HG02763 (cell line): ENCODE measurements around the gene NYAP1.
"Not testable (repeated sequence)": the region's sequence is repeated elsewhere in the genome, so short reads cannot be mapped to it uniquely, and the experiment has no call there.

ENCODE experiments used
- ATAC-seq: cut with Tn5 transposase; IDR thresholded peaks from one replicate; pipeline ENCODE4 v1.9.1; 2021; ENCODE audit warnings: mild to moderate bottlenecking, moderate library complexity; ENCODE audit not compliant: unreplicated experiment

The NYAP1 gene

DNA sequence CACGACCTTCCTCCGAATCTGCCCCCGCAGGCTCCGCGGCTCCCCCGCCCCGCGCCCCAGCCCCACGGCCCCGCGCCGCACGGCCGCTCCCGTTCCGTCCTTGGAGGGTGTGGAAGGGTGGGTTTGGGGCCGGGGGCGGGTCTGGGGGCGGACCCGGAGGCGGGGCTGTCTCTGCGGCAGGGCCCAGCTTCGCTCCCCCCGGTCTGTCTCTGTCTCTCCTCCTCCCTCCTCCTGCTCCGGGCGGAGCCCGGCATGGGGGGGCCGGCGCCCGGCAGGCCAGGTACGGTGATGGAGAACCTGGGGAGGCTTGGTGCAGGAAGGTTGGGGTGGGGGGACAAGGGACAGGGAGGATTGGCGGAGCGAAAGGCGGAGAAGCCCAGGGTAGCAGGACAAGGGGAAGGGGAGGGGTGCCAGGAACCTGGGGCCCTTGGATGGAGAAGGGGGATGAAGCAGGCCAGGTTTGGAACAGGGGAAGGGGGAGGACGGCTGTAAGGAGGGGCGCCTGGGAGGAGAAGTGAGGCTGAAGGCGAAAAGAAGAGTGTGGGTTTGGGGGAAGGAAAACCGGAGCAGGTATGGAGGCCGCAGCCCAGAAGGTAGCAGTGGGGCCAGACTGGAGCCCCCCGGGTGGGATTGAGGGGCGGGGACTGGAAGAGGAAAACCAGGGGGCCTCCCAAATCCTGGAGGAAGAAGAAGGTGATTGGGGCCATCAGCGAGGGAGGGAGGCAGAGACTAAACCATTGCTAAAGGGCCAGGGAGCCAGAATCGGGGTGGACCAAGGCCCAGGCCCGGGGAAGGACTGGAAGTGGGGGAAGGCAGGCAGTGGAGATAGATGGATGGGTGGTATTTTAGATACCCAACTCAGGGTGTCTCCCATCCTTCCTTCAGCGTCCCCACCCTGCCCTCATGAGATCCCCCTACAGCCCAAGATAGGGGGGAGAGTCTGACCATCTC is at the start of gene NYAP1:
TSS of gene NYAP1 (plus strand) at position 206 of the 951 bp plus-strand sequence. CDS start 1,385 bp downstream, outside the sequence.
- ATAC-seq: peak; percentile 23

DNA sequence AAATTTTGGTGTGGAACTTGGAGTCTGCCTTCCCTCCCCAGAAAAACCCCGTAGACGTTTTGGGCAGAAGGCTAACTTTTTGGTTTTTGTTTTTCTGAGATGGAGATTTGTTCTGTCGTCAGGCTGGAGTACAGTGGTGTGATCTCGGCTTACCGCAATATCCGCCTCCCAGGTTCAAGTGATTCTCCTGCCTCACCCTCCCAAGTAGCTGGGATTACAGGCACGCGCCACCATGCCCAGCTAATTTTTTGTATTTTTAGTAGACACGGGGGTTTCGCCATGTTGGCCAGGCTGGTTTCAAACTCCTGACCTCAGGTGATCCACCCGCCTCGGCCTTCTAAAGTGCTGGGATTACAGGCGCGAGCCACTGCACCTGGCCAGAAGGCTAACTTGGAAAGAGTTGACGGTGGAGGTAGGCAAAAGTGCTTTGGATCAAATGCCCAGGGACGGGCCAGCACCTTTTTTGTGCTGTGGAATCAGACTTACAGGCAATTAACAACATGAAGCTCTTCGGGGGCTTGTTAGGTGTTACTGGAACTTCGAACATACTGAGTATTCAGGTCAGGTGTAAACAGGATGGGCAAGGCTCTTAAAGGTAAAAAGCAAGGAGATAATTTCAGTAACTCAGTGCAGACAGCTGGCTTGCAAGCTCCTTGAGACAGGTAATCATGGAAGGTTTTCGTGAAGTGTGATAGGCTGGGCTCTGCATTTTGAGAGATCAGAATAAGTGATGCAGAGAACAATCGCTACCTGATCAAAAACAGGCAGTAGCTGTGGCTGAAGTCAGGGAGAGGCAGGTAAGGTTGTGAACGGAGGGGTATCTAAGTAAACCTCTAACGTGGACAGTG is 49.2 kb upstream of the NYAP1 start:
- ATAC-seq: no peak

DNA sequence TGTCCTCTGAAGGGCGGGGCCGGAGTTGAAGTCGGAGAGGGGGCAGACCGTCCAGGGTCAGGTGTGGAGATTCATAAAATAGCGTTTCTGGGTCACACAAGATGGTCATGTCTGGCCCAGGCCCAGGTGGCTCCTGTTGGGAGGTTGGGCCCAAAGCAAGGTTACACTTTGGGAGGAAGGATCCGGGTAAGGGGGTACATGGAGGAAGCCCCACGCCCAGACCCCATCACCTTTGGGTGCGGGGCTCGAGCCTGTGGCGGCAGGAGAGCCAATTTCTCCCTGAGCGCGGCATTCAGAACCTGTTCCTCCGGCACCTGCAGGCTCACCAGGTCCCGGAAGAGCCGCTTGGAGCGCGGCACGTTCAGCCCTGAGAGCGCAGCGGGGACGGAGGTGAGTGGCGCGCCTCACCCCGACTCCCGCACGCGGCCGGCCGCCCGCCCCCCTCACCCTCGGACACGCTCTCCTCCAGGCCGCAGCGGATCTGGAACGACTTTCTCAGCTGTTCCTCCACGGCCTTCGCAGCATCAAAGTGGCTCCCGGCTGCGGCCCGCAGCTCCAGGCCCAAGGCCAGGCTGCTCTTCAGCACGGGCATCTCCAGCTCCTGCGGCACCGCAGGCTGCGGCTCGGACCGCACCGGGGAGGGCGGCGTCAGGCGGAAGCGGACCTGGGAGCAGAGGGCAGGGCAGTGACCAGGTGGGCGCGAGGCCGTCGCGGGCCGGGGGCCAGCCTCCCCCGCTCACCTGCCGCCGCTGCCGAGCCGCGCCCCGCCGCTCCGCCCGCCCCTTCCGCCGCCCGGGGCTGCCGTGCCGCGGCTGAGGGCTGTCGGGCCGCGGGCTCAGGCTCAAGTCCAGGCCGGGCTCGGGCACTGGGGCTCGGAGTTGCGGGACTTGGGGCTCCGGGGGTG is 48.1 kb upstream of the NYAP1 start:
- peak; percentile 17 for ATAC-seq

DNA sequence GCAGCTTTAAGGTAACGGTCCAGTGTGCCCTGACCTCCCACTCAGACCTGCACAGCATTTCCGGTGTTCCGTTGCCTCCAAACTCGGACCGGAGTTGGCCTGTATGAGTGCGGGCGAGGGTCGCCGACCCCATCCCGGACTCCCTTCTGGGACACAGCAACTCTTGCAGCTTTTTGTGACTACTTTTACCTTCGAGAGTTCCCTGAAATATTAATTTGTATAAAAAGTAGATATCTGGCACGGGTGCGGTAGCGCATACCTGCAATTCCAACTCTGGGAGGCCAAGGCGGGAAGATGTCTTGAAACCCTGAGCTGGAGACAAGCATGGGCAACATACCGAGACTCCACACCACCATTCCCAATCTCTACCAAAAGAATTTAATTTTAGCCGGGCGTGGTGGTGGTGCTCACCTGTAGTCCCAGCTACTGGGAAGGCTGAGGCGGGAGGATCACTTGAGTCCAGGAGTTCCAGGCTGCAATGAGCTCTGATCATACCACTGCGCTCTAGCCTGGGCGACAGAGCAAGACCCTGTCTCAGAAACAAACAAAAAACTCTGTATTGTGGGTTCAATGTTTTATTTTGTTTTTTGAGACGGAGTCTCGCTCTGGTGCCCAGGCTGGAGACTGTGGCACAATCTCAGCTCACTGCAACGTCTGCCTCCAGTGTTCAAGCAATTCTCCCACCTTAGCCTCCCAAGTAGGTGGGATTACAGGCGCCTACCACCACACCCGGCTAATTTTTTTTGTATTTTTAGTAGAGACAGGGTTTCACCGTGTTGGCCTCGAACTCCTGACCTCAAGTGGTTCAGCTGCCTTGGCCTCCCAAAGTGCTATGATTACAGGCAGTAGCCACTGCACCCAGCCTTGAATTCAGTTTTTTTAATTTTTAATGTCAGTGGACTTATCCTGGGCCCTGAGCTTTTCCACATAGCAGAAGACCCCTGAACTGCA is 46.3 kb upstream of the NYAP1 start:
- ATAC-seq: no peak

- ATAC-seq: no peak
Measured at GRCh38 chr7:100438172-100438571, 45.6 kb upstream of the NYAP1 start.

- not testable (repeated sequence) for ATAC-seq
Measured at GRCh38 chr7:100438731-100439130, 45.0 kb upstream of the NYAP1 start.

- ATAC-seq: not testable (repeated sequence)
Measured at GRCh38 chr7:100439244-100439643, 44.5 kb upstream of the NYAP1 start.

- no peak for ATAC-seq
Measured at GRCh38 chr7:100441641-100442535, 41.8 kb upstream of the NYAP1 start.

GRCh38 chr7:100443096-100443840 is 40.5 kb upstream of the NYAP1 start:
- no peak for ATAC-seq

DNA sequence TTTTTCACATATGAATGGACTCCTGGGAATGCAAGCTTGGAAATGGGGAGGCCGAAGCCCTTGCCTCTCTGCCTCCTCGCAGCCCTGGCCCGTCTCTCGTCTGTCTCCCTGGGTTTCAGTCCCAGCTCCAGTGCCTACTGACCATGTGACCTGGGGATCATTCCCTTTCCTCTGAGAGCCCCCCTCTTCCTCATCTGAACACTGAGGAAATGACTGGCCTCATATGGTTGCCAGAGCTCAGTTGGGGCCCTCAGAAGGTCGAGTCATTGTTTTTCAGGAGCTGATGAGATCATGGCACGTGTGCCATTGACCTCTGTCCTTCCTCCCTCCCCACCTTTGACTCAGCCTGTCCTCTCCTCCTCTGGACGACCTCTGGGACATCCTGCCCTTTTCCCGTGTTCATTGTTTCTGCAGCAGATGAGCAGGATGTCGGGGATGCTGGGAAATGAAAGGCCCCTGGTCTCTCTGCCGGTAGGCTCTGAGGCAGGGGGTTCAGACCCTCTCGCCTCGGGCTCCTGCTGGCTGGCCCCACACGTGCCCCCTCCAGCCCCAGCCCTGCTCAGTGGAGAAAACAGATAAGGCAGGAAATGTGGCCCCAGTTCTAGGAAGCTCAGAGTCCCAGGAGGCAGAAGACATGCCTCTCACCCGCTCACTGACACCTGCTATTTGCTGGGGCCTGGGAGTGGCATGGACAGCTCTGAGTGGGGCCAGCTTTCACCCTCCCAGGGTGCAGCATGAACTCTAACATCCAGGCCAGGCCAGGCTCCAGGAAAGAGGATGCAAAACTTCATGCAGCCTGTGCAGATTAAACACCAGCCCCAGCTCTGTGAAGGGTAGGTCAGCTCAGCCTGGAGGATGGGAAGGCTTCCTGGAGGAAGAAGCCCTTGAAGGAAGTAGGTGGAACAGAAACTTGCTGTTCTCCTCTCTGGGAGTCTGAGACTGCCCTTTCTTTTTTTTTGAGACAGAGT is 39.1 kb upstream of the NYAP1 start:
- ATAC-seq: no peak

DNA sequence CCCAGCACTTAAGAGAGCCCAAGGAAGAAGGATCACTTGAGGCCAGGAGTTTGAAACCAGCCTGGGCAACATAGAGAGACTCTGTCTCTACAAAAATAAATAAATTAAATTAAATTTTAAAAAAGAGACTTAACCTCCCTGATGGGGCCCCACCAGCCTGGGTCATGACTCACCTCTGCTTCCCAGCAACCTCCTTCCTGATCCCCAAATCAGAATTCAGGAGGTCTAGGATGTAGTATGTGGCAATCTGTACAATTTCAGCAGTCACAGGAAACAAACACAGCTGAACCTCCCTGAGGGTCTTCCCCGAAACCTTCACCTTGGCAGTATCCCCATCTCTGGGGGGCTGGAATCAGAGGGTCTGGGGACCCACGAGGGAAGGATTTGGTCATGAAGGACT is 37.7 kb upstream of the NYAP1 start:
- no peak for ATAC-seq

DNA sequence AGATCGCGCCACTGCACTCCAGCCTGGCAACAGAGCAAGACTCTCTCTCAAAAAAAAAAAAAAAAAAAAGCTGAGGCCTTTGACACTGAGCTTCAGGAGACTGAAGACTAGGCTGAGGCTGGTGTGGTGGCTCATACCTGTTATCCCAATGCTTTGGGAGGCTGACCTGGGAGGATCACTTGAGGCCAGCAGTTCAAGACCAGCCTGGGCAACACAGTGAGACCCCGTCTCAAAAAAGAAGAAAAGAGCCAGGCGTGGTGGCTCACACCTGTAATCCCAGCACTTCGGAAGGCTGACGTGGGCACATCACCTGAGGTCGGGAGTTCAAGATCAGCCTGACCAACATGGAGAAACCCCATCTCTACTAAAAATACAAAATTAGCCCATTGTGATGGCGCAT is 36.4 kb upstream of the NYAP1 start:
- not testable (repeated sequence) for ATAC-seq

GRCh38 chr7:100449190-100449795 is 34.4 kb upstream of the NYAP1 start:
- no peak for ATAC-seq

GRCh38 chr7:100452513-100452912 is 31.2 kb upstream of the NYAP1 start:
- no peak for ATAC-seq

GRCh38 chr7:100453854-100454253 is 29.9 kb upstream of the NYAP1 start:
- ATAC-seq: not testable (repeated sequence)

DNA sequence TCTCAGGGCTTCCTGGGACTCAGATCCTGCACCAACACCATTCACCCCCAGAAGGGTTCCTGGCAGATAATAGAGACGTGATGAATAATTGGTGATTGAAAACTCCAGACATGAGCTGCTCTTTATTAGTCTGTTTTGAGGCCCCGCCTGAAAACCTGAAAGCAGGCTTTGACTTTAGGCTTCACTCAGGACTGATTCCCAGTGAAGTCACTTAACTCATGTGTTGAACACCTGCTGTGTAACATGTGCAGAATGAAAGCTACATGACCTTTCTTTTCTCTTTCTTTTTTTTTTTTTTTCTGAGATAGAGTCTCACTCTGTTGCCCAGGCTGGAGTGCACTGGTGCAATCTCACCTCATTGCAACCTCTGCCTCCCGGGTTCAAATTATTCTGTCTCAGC is 28.5 kb upstream of the NYAP1 start:
- no peak for ATAC-seq
